ENCODE results near the gene TRPM5.

Gene TRPM5

DNA sequence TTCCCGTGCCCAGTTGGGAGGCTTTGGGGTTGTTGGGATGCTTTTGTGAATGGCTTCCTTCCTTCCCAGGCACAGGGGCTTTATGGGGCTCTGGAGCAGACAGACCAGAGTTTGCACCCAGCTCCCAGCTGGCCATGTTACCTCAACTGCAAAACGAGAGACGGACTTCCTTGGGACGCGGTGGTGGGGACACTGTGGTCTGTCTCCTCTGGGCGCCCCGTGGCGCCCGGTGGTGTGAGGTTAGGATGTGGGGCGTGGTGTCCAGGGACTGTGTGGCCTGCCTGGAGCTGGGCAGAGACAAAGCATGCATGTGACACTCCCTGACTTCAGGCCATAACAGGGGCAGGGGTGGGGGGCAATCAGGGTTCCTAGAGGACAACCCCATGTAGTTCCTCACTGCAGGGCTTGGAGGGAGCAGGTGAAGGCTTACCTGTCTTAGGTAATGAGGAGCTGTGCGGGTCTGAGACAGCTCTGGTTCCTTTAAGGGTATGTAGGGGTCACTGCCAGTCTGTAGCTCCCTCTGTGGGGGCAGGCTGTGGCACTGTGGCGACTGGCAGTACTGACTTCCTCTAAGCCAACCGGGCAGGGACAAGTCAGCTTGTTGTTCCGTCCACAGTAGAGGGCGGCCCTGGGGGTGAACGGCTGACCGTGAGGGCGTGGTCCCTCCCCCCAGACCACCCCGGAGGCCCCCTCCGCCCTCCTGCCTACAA lies 14.9 kb upstream of the TRPM5 start:
- no peak overlapping the region for H2BK12ac ChIP-seq (ENCODE audit: low read length in 2 of 2)
- 75% methylated on average over 14 of the region's 20 CpGs for WGBS
- H2BK5ac ChIP-seq (ENCODE audit: low read depth, low read length, poor library complexity, severe bottlenecking) = no peak overlapping the region
- H3K4me1 ChIP-seq (ENCODE audit: control insufficient read depth, insufficient read depth, low read depth, low read length) = no peaks in the 10 kb centered on the region
- no peak overlapping the region for H3K27ac ChIP-seq (ENCODE audit: low read length, poor library complexity, severe bottlenecking)
- DNase-seq = no peak
- H3K23ac ChIP-seq (ENCODE audit: low read length in 2 of 2) = no peak overlapping the region
- H3K4ac ChIP-seq (ENCODE audit: low read depth in 1 of 2, low read length in 2 of 2) = no peak overlapping the region
- no peak overlapping the region for H3K4me2 ChIP-seq (ENCODE audit: low read length, poor library complexity, severe bottlenecking)
- no peak overlapping the region for H2AK5ac ChIP-seq (ENCODE audit: low read length, severe bottlenecking)
- no peak overlapping the region for H4K91ac ChIP-seq (ENCODE audit: low read length)
- no peak overlapping the region for H2BK15ac ChIP-seq (ENCODE audit: low read depth, poor library complexity, severe bottlenecking)
- no peak overlapping the region for H4K8ac ChIP-seq (ENCODE audit: low read length)
- H3K79me1 ChIP-seq (replicated peaks; ENCODE audit: low read length, poor library complexity, severe bottlenecking) = no peaks in the 10 kb centered on the region
- no peaks in the 10 kb centered on the region for H3K36me3 ChIP-seq (ENCODE audit: control insufficient read depth in 1 of 2, insufficient read depth in 2 of 2, low read depth in 1 of 2, low read length in 2 of 2)
- no peak overlapping the region for H2AFZ ChIP-seq (ENCODE audit: low read depth, low read length)
- H3K27me3 ChIP-seq (ENCODE audit: control insufficient read depth in 1 of 2, insufficient read depth in 1 of 2, low read length in 2 of 2) = peaks cover 32% of the 10 kb centered on the region in 2 experiments
- no peak overlapping the region for H3K18ac ChIP-seq (ENCODE audit: low read depth in 1 of 2, low read length in 2 of 2)
- H3K14ac ChIP-seq (ENCODE audit: low read length in 2 of 2) = no peak overlapping the region
- no peak overlapping the region for H3K4me3 ChIP-seq (ENCODE audit: insufficient read depth in 1 of 2, low read depth in 1 of 2, low read length in 2 of 2)
- peaks cover 3% of the 10 kb centered on the region for H3K9me3 ChIP-seq (ENCODE audit: control insufficient read depth, low read length)
- H2BK120ac ChIP-seq (ENCODE audit: low read depth, low read length) = no peak overlapping the region
- no peak overlapping the region for H3K9ac ChIP-seq (ENCODE audit: low read length)

DNA sequence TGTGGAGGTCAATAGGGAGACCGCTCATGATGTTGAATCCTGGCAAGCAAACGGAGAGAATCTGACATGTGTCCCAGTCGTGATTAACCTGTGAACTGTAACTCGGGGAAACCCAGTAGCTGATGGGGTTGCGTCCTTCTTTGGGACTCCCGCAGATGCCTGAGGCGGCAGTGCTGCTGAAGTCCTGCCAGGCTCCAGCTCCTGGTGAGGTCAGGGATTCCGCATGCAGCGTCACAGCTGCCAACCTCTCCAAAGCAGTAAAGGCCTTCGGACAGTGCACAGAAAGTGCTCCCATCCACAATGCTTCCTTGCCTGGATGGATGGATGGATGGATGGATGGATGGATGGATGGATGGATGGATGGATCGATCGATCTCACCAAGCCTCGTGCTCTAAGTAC lies 14.0 kb upstream of the TRPM5 start:
- no peak overlapping the region for H3K4me2 ChIP-seq (ENCODE audit: low read length, poor library complexity, severe bottlenecking)
- H2BK12ac ChIP-seq (ENCODE audit: low read length in 2 of 2) = no peak overlapping the region

DNA sequence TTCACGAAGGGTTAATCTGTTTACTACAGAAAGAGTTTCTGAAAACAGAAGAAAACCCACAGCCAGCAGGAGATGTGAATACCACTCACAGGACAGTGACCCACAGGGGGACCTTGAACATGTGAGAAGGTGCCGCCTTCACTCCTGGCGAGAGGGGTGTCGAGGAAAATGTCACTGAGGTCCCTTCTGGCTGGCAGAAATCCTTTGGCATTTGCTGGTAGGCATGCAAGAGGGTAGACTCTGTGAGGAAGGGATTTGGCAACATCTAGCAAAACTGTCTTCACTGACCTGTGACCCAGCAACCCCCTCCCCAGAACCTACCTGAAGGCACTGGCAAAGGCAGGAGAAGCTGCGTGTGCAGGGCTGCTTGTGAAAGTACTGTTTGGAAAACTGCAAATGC lies 9.1 kb upstream of the TRPM5 start:
- Histone ChIP-seq H3K18ac (ENCODE audit: low read depth in 1 of 2, low read length in 2 of 2) (no peak overlapping the region), H3K4me2 (ENCODE audit: low read length, poor library complexity, severe bottlenecking) (no peak overlapping the region), H2BK12ac (ENCODE audit: low read length in 2 of 2) (no peak overlapping the region), H4K8ac (ENCODE audit: low read length) (no peak overlapping the region), H2BK15ac (ENCODE audit: low read depth, poor library complexity, severe bottlenecking) (no peak overlapping the region), H3K4me1 (ENCODE audit: control insufficient read depth, insufficient read depth, low read depth, low read length) (no peaks in the 10 kb centered on the region), H2AK5ac (ENCODE audit: low read length, severe bottlenecking) (no peak overlapping the region), H3K27me3 (ENCODE audit: control insufficient read depth in 1 of 2, insufficient read depth in 1 of 2, low read length in 2 of 2) (peaks cover 42 to 69% of the 10 kb centered on the region in 2 experiments), H2AFZ (ENCODE audit: low read depth, low read length) (no peak overlapping the region), H3K4ac (ENCODE audit: low read depth in 1 of 2, low read length in 2 of 2) (no peak overlapping the region), H3K4me3 (ENCODE audit: insufficient read depth in 1 of 2, low read depth in 1 of 2, low read length in 2 of 2) (no peak overlapping the region), H2BK120ac (ENCODE audit: low read depth, low read length) (no peak overlapping the region), H3K9ac (ENCODE audit: low read length) (no peak overlapping the region), H3K27ac (ENCODE audit: low read length, poor library complexity, severe bottlenecking) (no peak overlapping the region), H3K14ac (ENCODE audit: low read length in 2 of 2) (no peak overlapping the region), H3K23ac (ENCODE audit: low read length in 2 of 2) (no peak overlapping the region), H4K91ac (ENCODE audit: low read length) (no peak overlapping the region), H3K36me3 (ENCODE audit: control insufficient read depth in 1 of 2, insufficient read depth in 2 of 2, low read depth in 1 of 2, low read length in 2 of 2) (no peaks in the 10 kb centered on the region), H3K79me1 (replicated peaks; ENCODE audit: low read length, poor library complexity, severe bottlenecking) (no peaks in the 10 kb centered on the region), H3K9me3 (ENCODE audit: control insufficient read depth, low read length) (peaks cover 3% of the 10 kb centered on the region), H2BK5ac (ENCODE audit: low read depth, low read length, poor library complexity, severe bottlenecking) (no peak overlapping the region)
- WGBS = 89% methylated on average over 5 of the region's 5 CpGs
- DNase-seq = no peak

More for the DNA sequence above, 14.0 kb upstream of the TRPM5 start:
- no peak overlapping the region for H3K4ac ChIP-seq (ENCODE audit: low read depth in 1 of 2, low read length in 2 of 2)
- DNase-seq = no peak
- no peak overlapping the region for H3K9ac ChIP-seq (ENCODE audit: low read length)
- no peak overlapping the region for H2BK15ac ChIP-seq (ENCODE audit: low read depth, poor library complexity, severe bottlenecking)
- H3K23ac ChIP-seq (ENCODE audit: low read length in 2 of 2) = no peak overlapping the region
- no peak overlapping the region for H3K18ac ChIP-seq (ENCODE audit: low read depth in 1 of 2, low read length in 2 of 2)
- H3K4me1 ChIP-seq (ENCODE audit: control insufficient read depth, insufficient read depth, low read depth, low read length) = no peaks in the 10 kb centered on the region
- H3K14ac ChIP-seq (ENCODE audit: low read length in 2 of 2) = no peak overlapping the region
- H3K27ac ChIP-seq (ENCODE audit: low read length, poor library complexity, severe bottlenecking) = no peak overlapping the region
- no peak overlapping the region for H2AK5ac ChIP-seq (ENCODE audit: low read length, severe bottlenecking)
- no peak overlapping the region for H2AFZ ChIP-seq (ENCODE audit: low read depth, low read length)
- 91% methylated on average over 13 of the region's 13 CpGs for WGBS
- no peak overlapping the region for H3K4me3 ChIP-seq (ENCODE audit: insufficient read depth in 1 of 2, low read depth in 1 of 2, low read length in 2 of 2)
- H4K8ac ChIP-seq (ENCODE audit: low read length) = no peak overlapping the region
- no peaks in the 10 kb centered on the region for H3K79me1 ChIP-seq (replicated peaks; ENCODE audit: low read length, poor library complexity, severe bottlenecking)
- no peak overlapping the region for H2BK120ac ChIP-seq (ENCODE audit: low read depth, low read length)
- no peaks in the 10 kb centered on the region for H3K36me3 ChIP-seq (ENCODE audit: control insufficient read depth in 1 of 2, insufficient read depth in 2 of 2, low read depth in 1 of 2, low read length in 2 of 2)
- H2BK5ac ChIP-seq (ENCODE audit: low read depth, low read length, poor library complexity, severe bottlenecking) = no peak overlapping the region
- peaks cover 32 to 38% of the 10 kb centered on the region in 2 experiments for H3K27me3 ChIP-seq (ENCODE audit: control insufficient read depth in 1 of 2, insufficient read depth in 1 of 2, low read length in 2 of 2)
- no peak overlapping the region for H4K91ac ChIP-seq (ENCODE audit: low read length)
- H3K9me3 ChIP-seq (ENCODE audit: control insufficient read depth, low read length) = peaks cover 3% of the 10 kb centered on the region

DNA sequence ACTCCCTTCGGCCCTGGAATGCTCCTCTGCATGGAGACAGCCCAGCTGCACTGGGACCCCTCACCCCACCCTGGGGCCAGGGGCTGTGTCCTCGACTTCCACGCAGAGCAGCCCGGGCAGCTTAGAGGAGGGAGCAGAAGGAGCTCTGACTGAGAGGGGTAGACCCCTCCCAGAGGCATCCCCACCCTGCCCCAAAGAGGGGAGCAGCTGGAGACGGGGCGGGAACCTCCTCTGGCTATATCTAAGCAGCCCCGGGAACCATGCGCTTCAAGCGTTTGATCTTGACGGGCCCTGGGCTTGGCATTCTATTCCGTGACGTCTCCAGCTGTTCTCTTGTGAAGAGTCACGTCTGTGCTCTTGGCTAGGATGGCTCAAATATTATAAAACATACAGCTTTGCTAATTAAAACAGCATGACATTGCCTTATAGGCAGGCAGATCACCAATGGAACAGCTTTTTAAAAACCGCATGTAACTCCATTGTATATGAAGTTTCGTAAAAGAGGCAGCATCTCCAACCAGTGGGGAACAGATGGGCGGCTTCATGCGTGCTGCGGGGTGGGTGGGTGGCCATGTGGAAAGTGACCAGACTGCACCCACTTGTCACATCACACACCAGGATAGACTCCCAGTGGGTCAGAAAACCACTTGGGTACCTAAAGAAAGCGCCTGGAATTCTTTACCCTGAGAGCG lies 8.2 kb upstream of the TRPM5 start:
- Histone ChIP-seq H3K27me3 (ENCODE audit: control insufficient read depth in 1 of 2, insufficient read depth in 1 of 2, low read length in 2 of 2) (peaks cover 47 to 68% of the 10 kb centered on the region in 2 experiments), H4K8ac (ENCODE audit: low read length) (no peak overlapping the region), H3K4me1 (ENCODE audit: control insufficient read depth, insufficient read depth, low read depth, low read length) (no peaks in the 10 kb centered on the region), H2AFZ (ENCODE audit: low read depth, low read length) (no peak overlapping the region), H3K27ac (ENCODE audit: low read length, poor library complexity, severe bottlenecking) (no peak overlapping the region), H3K9ac (ENCODE audit: low read length) (no peak overlapping the region), H2BK5ac (ENCODE audit: low read depth, low read length, poor library complexity, severe bottlenecking) (no peak overlapping the region), H2BK12ac (ENCODE audit: low read length in 2 of 2) (no peak overlapping the region), H2BK15ac (ENCODE audit: low read depth, poor library complexity, severe bottlenecking) (no peak overlapping the region), H3K23ac (ENCODE audit: low read length in 2 of 2) (no peak overlapping the region), H3K4me3 (ENCODE audit: insufficient read depth in 1 of 2, low read depth in 1 of 2, low read length in 2 of 2) (no peak overlapping the region), H3K9me3 (ENCODE audit: control insufficient read depth, low read length) (peaks cover 3% of the 10 kb centered on the region), H3K18ac (ENCODE audit: low read depth in 1 of 2, low read length in 2 of 2) (no peak overlapping the region), H3K4ac (ENCODE audit: low read depth in 1 of 2, low read length in 2 of 2) (no peak overlapping the region), H3K36me3 (ENCODE audit: control insufficient read depth in 1 of 2, insufficient read depth in 2 of 2, low read depth in 1 of 2, low read length in 2 of 2) (no peaks in the 10 kb centered on the region), H2BK120ac (ENCODE audit: low read depth, low read length) (no peak overlapping the region), H2AK5ac (ENCODE audit: low read length, severe bottlenecking) (no peak overlapping the region), H4K91ac (ENCODE audit: low read length) (no peak overlapping the region), H3K4me2 (ENCODE audit: low read length, poor library complexity, severe bottlenecking) (no peak overlapping the region), H3K79me1 (replicated peaks; ENCODE audit: low read length, poor library complexity, severe bottlenecking) (no peaks in the 10 kb centered on the region), H3K14ac (ENCODE audit: low read length in 2 of 2) (no peak overlapping the region)
- WGBS = 76% methylated on average over 18 of the region's 20 CpGs
- no peak for DNase-seq
